CD14-positive monocyte (primary cell): ENCODE measurements around the gene GAREM1. TPM values are rescaled to one million over a fixed set of nuclear protein-coding genes. Genes with fewer than 3 reads are reported as not detected.

Experiments used
- DNase-seq, 3 donors: peaks; one replicate each; pipeline ENCODE4 v3.0.0-alpha.2; 2011 to 2022
- H2AFZ ChIP-seq: 2 replicates; pipeline ENCODE4 v1.6.0; 2012; ENCODE audit warnings: mild to moderate bottlenecking, low read depth, low read length, inconsistent platforms; ENCODE audit not compliant: insufficient read depth, poor library complexity, severe bottlenecking
- H3K27ac ChIP-seq, 2 donors: 1 replicate in 1 of 2; 2 replicates in 1 of 2; pipeline ENCODE4 v1.5.1; 2012 to 2013; ENCODE audit warnings: low read length in 2 of 2, control low read depth in 1 of 2, inconsistent platforms in 1 of 2, low read depth in 1 of 2, mild to moderate bottlenecking in 1 of 2
- H3K27me3 ChIP-seq, 2 donors: one replicate each; pipeline versions ENCODE4 v1.6.0 to v1.6.1; 2011 to 2013; ENCODE audit warnings: low read length in 2 of 2; ENCODE audit not compliant: control insufficient read depth in 2 of 2, insufficient read depth in 2 of 2
- H3K36me3 ChIP-seq, 2 donors: replicated peaks in 1 of 2; 1 replicate in 1 of 2; 2 replicates in 1 of 2; pipeline versions ENCODE4 v1.5.1 to v1.6.1; 2012 to 2013; ENCODE audit warnings: low read length in 2 of 2, control low read depth in 1 of 2, inconsistent platforms in 1 of 2, mild to moderate bottlenecking in 1 of 2; ENCODE audit not compliant: insufficient read depth in 2 of 2, control insufficient read depth in 1 of 2
- H3K4me1 ChIP-seq, 2 donors: 1 replicate in 1 of 2; 2 replicates in 1 of 2; pipeline versions ENCODE4 v1.5.1 to v1.6.1; 2012 to 2013; ENCODE audit warnings: low read length in 2 of 2, control low read depth in 1 of 2, inconsistent platforms in 1 of 2, mild to moderate bottlenecking in 1 of 2, moderate library complexity in 1 of 2; ENCODE audit not compliant: insufficient read depth in 2 of 2, control insufficient read depth in 1 of 2
- H3K4me2 ChIP-seq: replicated peaks from 2 replicates; pipeline ENCODE3; 2012; ENCODE audit warnings: low read length, moderate library complexity, mild to moderate bottlenecking; ENCODE audit not compliant: poor library complexity, severe bottlenecking; ENCODE audit errors: extremely low read depth
- H3K4me3 ChIP-seq, 3 experiments: fragments of 200-600 bp in 1 of 3; sonication (generic) in 1 of 3; replicated peaks in 1 of 3; 1 replicate in 2 of 3; 2 replicates in 1 of 3; pipeline ENCODE4 v1.5.1; 2011 to 2013; ENCODE audit warnings: low read length in 3 of 3, mild to moderate bottlenecking in 3 of 3, control low read depth in 2 of 3, low read depth in 2 of 3, inconsistent platforms in 1 of 3, moderate library complexity in 1 of 3
- H3K79me2 ChIP-seq: 2 replicates; pipeline ENCODE4 v1.6.0; 2012; ENCODE audit warnings: mild to moderate bottlenecking, control low read depth, inconsistent platforms, low read length, moderate library complexity; ENCODE audit not compliant: insufficient read depth
- H3K9ac ChIP-seq: 2 replicates; pipeline ENCODE4 v1.6.0; 2017; ENCODE audit warnings: low read length, mild to moderate bottlenecking; ENCODE audit not compliant: insufficient read depth, poor library complexity, severe bottlenecking
- H3K9me3 ChIP-seq, 2 donors: replicated peaks in 1 of 2; 1 replicate in 1 of 2; 2 replicates in 1 of 2; pipeline versions ENCODE4 v1.5.1 to v1.6.1; 2012 to 2013; ENCODE audit warnings: low read length in 2 of 2, control low read depth in 1 of 2; ENCODE audit not compliant: control insufficient read depth in 1 of 2, insufficient read depth in 1 of 2
- H4K20me1 ChIP-seq: 2 replicates; pipeline ENCODE4 v1.6.0; 2012; ENCODE audit warnings: mild to moderate bottlenecking, low read length, control low read depth, moderate library complexity; ENCODE audit not compliant: insufficient read depth
- H3K27ac Mint-ChIP-seq, 7 donors: one replicate each; pipeline ENCODE4 v1.8.0; 2020; ENCODE audit warnings: mild to moderate bottlenecking in 7 of 7, mixed read lengths in 7 of 7, moderate library complexity in 6 of 7, inconsistent platforms in 2 of 7
- H3K27me3 Mint-ChIP-seq, 3 donors: one replicate each; pipeline ENCODE4 v1.8.0; 2021 to 2022; ENCODE audit warnings: low read depth in 3 of 3, mild to moderate bottlenecking in 3 of 3, mixed read lengths in 3 of 3, moderate library complexity in 3 of 3, inconsistent platforms in 1 of 3
- H3K36me3 Mint-ChIP-seq, 2 donors: one replicate each; pipeline ENCODE4 v1.8.0; 2020; ENCODE audit warnings: mixed read lengths in 2 of 2, inconsistent platforms in 1 of 2, mild to moderate bottlenecking in 1 of 2
- H3K4me1 Mint-ChIP-seq: one replicate; pipeline ENCODE4 v1.8.0; 2020; ENCODE audit warnings: mild to moderate bottlenecking, mixed read lengths
- H3K4me3 Mint-ChIP-seq, 2 donors: one replicate each; pipeline ENCODE4 v1.8.0; 2020; ENCODE audit warnings: mild to moderate bottlenecking in 2 of 2, mixed read lengths in 2 of 2, moderate library complexity in 1 of 2
- H3K9me3 Mint-ChIP-seq, 7 donors: one replicate each; pipeline ENCODE4 v1.8.0; 2020 to 2022; ENCODE audit warnings: mixed read lengths in 7 of 7, mild to moderate bottlenecking in 6 of 7, moderate library complexity in 6 of 7, inconsistent platforms in 2 of 7
- WGBS: methylation state at CpG from one replicate; pipeline ENCODE4 v1.1.5; 2013; ENCODE audit warnings: missing lambda C conversion rate; ENCODE audit not compliant: insufficient coverage; 5-methylcytosine and 5-hydroxymethylcytosine counted together
- intact Hi-C, 2 donors: fragments of 100-400 bp; cut with micrococcal nuclease; formaldehyde crosslinking; loops; one replicate each; pipeline versions ENCODE4 v1.15.0 to v1.15.1; 2023
- polyA plus RNA-seq, 3 donors: library from polyadenylated mRNA; depleted of rRNA in 1 of 3; unstranded in 2 of 3; stranded (reverse) in 1 of 3; fragments of 300-500 nt in 2 of 3; fragments of >200 nt in 1 of 3; fragmentation: Illumina TruSeq in 2 of 3; gene quantifications; 1 replicate in 2 of 3; 2 replicates in 1 of 3; pipeline ENCODE4 v1.2.3, GENCODE V29; 2012 to 2021
- TF ChIP-seq, protein P1 (sequence below): fragments of 200-600 bp; IDR thresholded peaks from one replicate; pipeline ENCODE4 v1.8.0; 2022; ENCODE audit warnings: antibody characterized with exemption, mild to moderate bottlenecking

The GAREM1 gene
- polyA plus RNA-seq, 3 donors, result 0.24 TPM; not detected in 2

DNA sequence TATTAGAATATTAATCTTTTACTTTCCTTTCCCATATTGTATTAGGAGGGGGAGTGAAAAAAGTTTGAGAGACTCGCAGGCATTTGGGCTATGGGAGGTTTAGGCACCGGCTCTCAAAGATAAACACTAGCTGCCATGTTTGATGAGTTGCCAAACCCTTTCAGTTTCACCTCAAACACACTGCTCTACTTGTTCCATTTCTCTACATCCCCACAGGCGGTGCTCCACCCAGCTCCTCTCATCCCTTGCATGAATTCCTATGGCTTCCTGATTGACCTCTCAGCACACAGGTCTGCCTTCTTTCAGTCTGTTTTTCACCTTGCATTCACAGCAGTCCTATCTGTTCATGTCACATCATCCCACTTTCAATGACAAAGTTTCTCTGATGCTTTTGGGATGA, 215.1 kb downstream of the GAREM1 start:
- H3K4me3 Mint-ChIP-seq, result no peak overlapping the region
- intact Hi-C loops, result no loop called here
- H3K4me2 ChIP-seq, result no peak overlapping the region
- H3K4me1 ChIP-seq, result peaks cover 28% of the 10 kb centered on the region in 2 donors
- no peaks in the 10 kb centered on the region for H4K20me1 ChIP-seq
- TF ChIP-seq, protein P1, sequence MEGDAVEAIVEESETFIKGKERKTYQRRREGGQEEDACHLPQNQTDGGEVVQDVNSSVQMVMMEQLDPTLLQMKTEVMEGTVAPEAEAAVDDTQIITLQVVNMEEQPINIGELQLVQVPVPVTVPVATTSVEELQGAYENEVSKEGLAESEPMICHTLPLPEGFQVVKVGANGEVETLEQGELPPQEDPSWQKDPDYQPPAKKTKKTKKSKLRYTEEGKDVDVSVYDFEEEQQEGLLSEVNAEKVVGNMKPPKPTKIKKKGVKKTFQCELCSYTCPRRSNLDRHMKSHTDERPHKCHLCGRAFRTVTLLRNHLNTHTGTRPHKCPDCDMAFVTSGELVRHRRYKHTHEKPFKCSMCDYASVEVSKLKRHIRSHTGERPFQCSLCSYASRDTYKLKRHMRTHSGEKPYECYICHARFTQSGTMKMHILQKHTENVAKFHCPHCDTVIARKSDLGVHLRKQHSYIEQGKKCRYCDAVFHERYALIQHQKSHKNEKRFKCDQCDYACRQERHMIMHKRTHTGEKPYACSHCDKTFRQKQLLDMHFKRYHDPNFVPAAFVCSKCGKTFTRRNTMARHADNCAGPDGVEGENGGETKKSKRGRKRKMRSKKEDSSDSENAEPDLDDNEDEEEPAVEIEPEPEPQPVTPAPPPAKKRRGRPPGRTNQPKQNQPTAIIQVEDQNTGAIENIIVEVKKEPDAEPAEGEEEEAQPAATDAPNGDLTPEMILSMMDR, result no peak
- no peaks in the 10 kb centered on the region for H3K79me2 ChIP-seq
- no peak overlapping the region for H2AFZ ChIP-seq
- H3K36me3 ChIP-seq, result no peaks in the 10 kb centered on the region
- H3K9ac ChIP-seq, result no peak overlapping the region
- H3K27ac Mint-ChIP-seq, result no peak overlapping the region
- H3K27ac ChIP-seq, result no peak overlapping the region
- no peaks in the 10 kb centered on the region for H3K27me3 ChIP-seq
- H3K27me3 Mint-ChIP-seq, result peaks cover 0 to 3% (median 0%) of the 10 kb centered on the region in 3 donors
- H3K9me3 Mint-ChIP-seq, result peaks cover 0 to 2% (median 0%) of the 10 kb centered on the region in 7 donors
- H3K36me3 Mint-ChIP-seq, result no peaks in the 10 kb centered on the region
- DNase-seq, result no peak
- peaks cover 29% of the 10 kb centered on the region for H3K4me1 Mint-ChIP-seq
- WGBS, result 82% methylated on average over 1 of the region's 3 CpGs
- H3K4me3 ChIP-seq, result no peak overlapping the region
- H3K9me3 ChIP-seq, result no peaks in the 10 kb centered on the region

DNA sequence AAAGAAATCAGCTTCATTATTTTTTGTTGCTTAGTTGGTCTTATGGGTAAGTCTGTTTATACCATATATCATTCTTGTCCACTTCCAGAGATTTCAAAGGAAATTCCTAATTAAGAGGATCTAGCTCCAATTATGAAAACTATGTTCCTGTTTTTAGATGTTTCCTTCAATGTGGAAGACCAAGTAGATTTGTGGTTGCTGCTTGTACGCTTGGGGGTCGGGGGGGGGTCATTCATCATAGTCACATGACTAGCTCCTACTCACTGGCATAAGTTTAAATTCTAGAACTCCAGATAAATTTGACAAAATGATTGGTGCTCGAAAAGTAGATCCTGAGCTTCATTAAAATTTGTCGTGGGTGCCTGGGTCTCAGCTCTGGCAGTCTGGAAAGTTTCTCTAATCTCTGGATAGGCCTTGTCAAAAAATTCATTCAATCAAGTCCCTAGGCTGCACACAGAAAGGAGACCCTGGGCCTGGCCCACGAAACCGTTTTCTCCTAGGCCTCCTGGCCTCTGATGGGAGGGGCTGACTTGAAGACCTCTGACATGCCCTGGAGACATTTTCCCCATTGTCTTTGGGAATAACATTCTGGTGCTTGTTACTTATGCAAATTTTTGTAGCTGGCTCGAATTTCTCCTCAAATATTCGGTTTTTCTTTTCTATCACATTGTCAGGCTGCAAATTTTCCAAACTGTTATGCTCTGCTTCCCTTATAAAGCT, 218.4 kb downstream of the GAREM1 start:
- peaks cover 0 to 1% (median 0%) of the 10 kb centered on the region in 3 donors for H3K27me3 Mint-ChIP-seq
- H3K9me3 Mint-ChIP-seq, result no peaks in the 10 kb centered on the region
- intact Hi-C loops, result no loop called here
- Histone ChIP-seq H3K9me3 (no peaks in the 10 kb centered on the region), H3K36me3 (no peaks in the 10 kb centered on the region), H3K27ac (no peak overlapping the region), H3K4me1 (peaks cover 10 to 11% of the 10 kb centered on the region in 2 donors), H3K9ac (no peak overlapping the region), H3K4me2 (no peak overlapping the region), H3K27me3 (no peaks in the 10 kb centered on the region), H3K79me2 (no peaks in the 10 kb centered on the region), H2AFZ (no peak overlapping the region), H3K4me3 (no peak overlapping the region), H4K20me1 (no peaks in the 10 kb centered on the region)
- TF ChIP-seq, protein P1, result no peak
- no peak overlapping the region for H3K4me3 Mint-ChIP-seq
- no peak for DNase-seq
- WGBS, result 49% methylated on average over 2 of the region's 8 CpGs
- no peaks in the 10 kb centered on the region for H3K36me3 Mint-ChIP-seq
- peaks cover 12% of the 10 kb centered on the region for H3K4me1 Mint-ChIP-seq
- peak overlapping the region in 1 of 7 donors; percentile 37 for H3K27ac Mint-ChIP-seq
